HCT116 (cell line): ENCODE data around the gene CDH23. TPM values are rescaled to one million over a fixed set of nuclear protein-coding genes. Genes with fewer than 3 reads are reported as not detected.

Experiments
- ATAC-seq: fragments of 200-7000 bp; cut with Tn5 transposase; 2 replicates; pipeline ENCODE4 v1.9.1; 2020; ENCODE audit warnings: mild to moderate bottlenecking, moderate library complexity
- BruUV-seq: library from RNA; stranded (reverse); fragments of 400-500 nt; replicated peaks from 2 replicates; lab custom pipeline; 2021; lab: Mats Ljungman, UMichigan
- CTCF ChIA-PET: fragments of 300-600 bp; sonication (Branson Sonifier 250); formaldehyde crosslinking; loops from one replicate; lab custom pipeline; 2021; ENCODE audit warnings: antibody characterized with exemption; lab: Charles Lee
- POLR2A ChIA-PET: fragments of 300-600, 350-600 bp; sonication (Branson Sonifier 250); formaldehyde crosslinking; loops from one replicate; lab custom pipeline; 2021; ENCODE audit warnings: antibody characterized with exemption; lab: Charles Lee
- RAD21 ChIA-PET, 2 experiments: fragments of 300-600 bp; sonication (Branson Sonifier 250); formaldehyde crosslinking; loops; one replicate each; lab custom pipeline; 2023; ENCODE audit warnings: low total read pairs in 2 of 2; ENCODE audit not compliant: uncharacterized antibody in 2 of 2, unreplicated experiment in 2 of 2, low non-redundant PET in 1 of 2; lab: Charles Lee
- DNase-seq: peaks from one replicate; pipeline ENCODE4 v3.0.0-alpha.2; 2010; ENCODE audit warnings: low read depth, low spot score
- H2AFZ ChIP-seq: fragments of 200-600 bp; shearing (Covaris generic), sonication (generic); 2 replicates; pipeline ENCODE4 v1.6.1; 2017; ENCODE audit warnings: low read depth, mixed run types, mixed read lengths, antibody characterized with exemption, low read length; ENCODE audit not compliant: poor library complexity, severe bottlenecking
- H3K27ac ChIP-seq: 2 replicates; pipeline ENCODE4 v1.5.1; 2012; ENCODE audit warnings: low read depth, low read length
- H3K27me3 ChIP-seq: fragments of 200-600 bp; sonication (generic); 2 replicates; pipeline ENCODE4 v1.6.1; 2016; ENCODE audit warnings: mixed run types, low read length, mixed read lengths; ENCODE audit not compliant: insufficient read depth
- H3K36me3 ChIP-seq, 2 experiments: fragments of 200-500 bp in 1 of 2; fragments of 200-600 bp in 1 of 2; sonication (Bioruptor generic) in 1 of 2; sonication (generic) in 1 of 2; 2 replicates each; pipeline versions ENCODE4 v1.5.1 to v1.6.1; 2014 to 2016; ENCODE audit warnings: low read length in 2 of 2, inconsistent platforms in 1 of 2, mixed read lengths in 1 of 2, mixed run types in 1 of 2; ENCODE audit not compliant: insufficient read depth in 2 of 2, control insufficient read depth in 1 of 2
- H3K4me1 ChIP-seq, 2 experiments: fragments of 200-600 bp in 1 of 2; sonication (generic) in 1 of 2; 2 replicates each; pipeline versions ENCODE4 v1.5.1 to v1.6.1; 2012 to 2017; ENCODE audit warnings: low read length in 2 of 2, inconsistent platforms in 1 of 2, mild to moderate bottlenecking in 1 of 2, mixed read lengths in 1 of 2, mixed run types in 1 of 2, moderate library complexity in 1 of 2; ENCODE audit not compliant: insufficient read depth in 2 of 2, control insufficient read depth in 1 of 2
- H3K4me2 ChIP-seq: fragments of 200-600 bp; sonication (generic); 2 replicates; pipeline ENCODE4 v1.6.1; 2017; ENCODE audit warnings: mixed run types, low read length, mixed read lengths
- H3K4me3 ChIP-seq, 2 experiments: fragments of 200-600 bp in 1 of 2; sonication (generic) in 1 of 2; replicated peaks in 1 of 2; 2 replicates each; pipeline ENCODE4 v1.5.1; 2011 to 2016; ENCODE audit warnings: low read length in 2 of 2, control low read depth in 1 of 2, low read depth in 1 of 2, mild to moderate bottlenecking in 1 of 2, mixed read lengths in 1 of 2, mixed run types in 1 of 2
- H3K79me2 ChIP-seq: fragments of 200-600 bp; sonication (generic); 2 replicates; pipeline ENCODE4 v1.6.1; 2017; ENCODE audit warnings: mild to moderate bottlenecking, mixed run types, low read length, moderate library complexity, mixed read lengths; ENCODE audit not compliant: insufficient read depth
- H3K9ac ChIP-seq: fragments of 200-600 bp; sonication (generic); 2 replicates; pipeline ENCODE4 v1.6.1; 2016; ENCODE audit warnings: low read length, mixed read lengths
- H3K9me2 ChIP-seq: fragments of 200-600 bp; sonication (generic), shearing (Covaris generic); 2 replicates; pipeline ENCODE4 v1.6.1; 2017; ENCODE audit warnings: mixed run types, mild to moderate bottlenecking, moderate library complexity; ENCODE audit not compliant: insufficient read depth
- H3K9me3 ChIP-seq, 2 experiments: fragments of 200-500 bp in 1 of 2; fragments of 200-600 bp in 1 of 2; sonication (Bioruptor generic) in 1 of 2; sonication (generic) in 1 of 2; 2 replicates each; pipeline ENCODE4 v1.6.1; 2014 to 2017; ENCODE audit warnings: low read length in 2 of 2, mixed read lengths in 2 of 2, inconsistent platforms in 1 of 2, low read depth in 1 of 2, mild to moderate bottlenecking in 1 of 2, mixed run types in 1 of 2, moderate library complexity in 1 of 2; ENCODE audit not compliant: control insufficient read depth in 1 of 2, insufficient read depth in 1 of 2
- H4K20me1 ChIP-seq: fragments of 200-600 bp; sonication (generic), shearing (Covaris generic); 2 replicates; pipeline ENCODE4 v1.6.1; 2017; ENCODE audit warnings: mixed run types, mild to moderate bottlenecking, moderate library complexity; ENCODE audit not compliant: insufficient read depth
- CBX3 ChIP-seq: IDR thresholded peaks from 2 replicates; pipeline ENCODE4 v1.6.1; 2012; ENCODE audit warnings: low read depth
- CEBPB ChIP-seq: IDR thresholded peaks from 2 replicates; pipeline ENCODE4 v1.6.1; 2012; ENCODE audit warnings: low read depth
- EGR1 ChIP-seq: IDR thresholded peaks from 2 replicates; pipeline ENCODE4 v1.6.1; 2012; ENCODE audit warnings: low read depth
- ELF1 ChIP-seq: IDR thresholded peaks from 2 replicates; pipeline ENCODE4 v1.6.1; 2012; ENCODE audit warnings: low read depth, borderline replicate concordance
- POLR2A ChIP-seq: IDR thresholded peaks from 2 replicates; pipeline ENCODE4 v1.7.0; 2011; ENCODE audit warnings: borderline replicate concordance; ENCODE audit not compliant: insufficient read depth, insufficient read length; ENCODE audit errors: extremely low read depth
- SP1 ChIP-seq: IDR thresholded peaks from 2 replicates; pipeline ENCODE4 v1.6.1; 2012; ENCODE audit warnings: low read depth
- TCF7L2 ChIP-seq: IDR thresholded peaks from 2 replicates; pipeline ENCODE4 v1.7.0; 2011; ENCODE audit warnings: borderline replicate concordance, inconsistent platforms; ENCODE audit not compliant: insufficient read depth, insufficient read length; ENCODE audit errors: extremely low read depth
- ZNF274 ChIP-seq: fragments of 200-500 bp; sonication (Bioruptor generic); IDR thresholded peaks from 2 replicates; pipeline ENCODE4 v1.6.1; 2014; ENCODE audit warnings: mild to moderate bottlenecking, low read depth, low read length, inconsistent platforms
- intact Hi-C: fragments of 100-400 bp; cut with micrococcal nuclease; formaldehyde crosslinking; loops from 2 replicates; pipeline ENCODE4 v1.10.0; 2022
- total RNA-seq: library from RNA; stranded (reverse); gene quantifications from one replicate; pipeline ENCODE4 v1.2.1, GENCODE V29; 2021; ENCODE audit not compliant: unreplicated experiment
- TF ChIP-seq, protein P1 (sequence below): IDR thresholded peaks from 2 replicates; pipeline ENCODE4 v1.6.1; 2012; ENCODE audit warnings: low read depth
- TF ChIP-seq, protein P2 (sequence below): IDR thresholded peaks from 2 replicates; pipeline ENCODE4 v1.6.1; 2012

The CDH23 gene
- total RNA-seq, 1 experiment from 2014 or later, result not detected

DNA sequence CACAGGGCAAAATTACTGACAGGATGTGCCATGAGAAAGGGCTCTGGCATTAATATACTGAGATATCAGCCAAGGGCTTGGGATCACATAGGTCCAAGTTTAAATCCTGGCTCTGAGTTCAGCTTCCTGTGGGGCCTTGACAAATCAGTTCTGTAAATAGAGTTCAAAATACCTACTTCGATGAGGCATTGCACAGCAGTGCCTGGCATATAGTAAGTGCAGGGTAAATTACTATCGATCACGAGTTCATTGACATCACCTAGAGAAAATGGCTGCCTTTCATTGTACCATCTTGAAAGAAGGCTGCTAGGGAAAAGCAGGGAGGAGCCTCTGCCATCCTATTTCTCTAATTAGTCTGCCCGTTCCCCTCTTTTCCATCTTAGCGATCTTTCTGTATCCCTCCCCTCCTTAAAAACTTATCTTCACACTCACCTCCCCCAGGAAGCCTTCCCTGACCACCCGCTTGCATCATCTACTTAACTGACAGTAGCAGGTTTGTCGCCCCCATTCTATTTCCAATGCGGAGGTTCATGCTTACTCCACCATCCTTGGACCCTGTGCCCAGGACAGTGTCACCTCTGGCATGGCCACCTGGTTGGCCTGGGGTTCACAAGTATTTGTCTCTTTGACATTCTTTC lies 198.3 kb downstream of the CDH23 start (continued):
- no peak for TF ChIP-seq CEBPB
- no peak for TF ChIP-seq POLR2A
- TF ChIP-seq CBX3, result no peak
- no peak for TF ChIP-seq SP1

DNA sequence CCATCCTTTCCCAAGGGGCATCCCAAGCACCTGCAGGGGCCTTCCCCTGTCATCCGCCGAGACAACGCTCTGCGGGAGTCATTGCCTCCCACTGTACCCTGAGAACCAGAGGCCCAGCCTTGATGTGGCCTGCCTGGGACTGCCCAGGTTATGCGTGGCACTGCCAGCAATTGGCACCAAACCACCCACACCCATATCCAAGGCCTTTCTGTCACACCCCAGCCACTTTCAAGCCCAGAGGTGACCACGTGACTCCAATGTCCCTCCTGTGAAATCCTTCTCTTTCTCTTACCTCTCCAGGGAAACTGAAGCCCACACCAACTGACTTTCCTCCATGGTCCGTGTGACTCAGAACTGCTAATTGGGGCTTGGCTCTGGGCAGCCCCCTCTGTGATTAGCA lies 198.9 kb downstream of the CDH23 start:
- Histone ChIP-seq H3K9ac (no peak overlapping the region), H3K9me2 (no peaks in the 10 kb centered on the region), H3K4me1 (peaks cover 0 to 2% of the 10 kb centered on the region in 2 experiments; a peak in 3 of 4 replicates), H3K4me3 (no peak overlapping the region), H4K20me1 (no peaks in the 10 kb centered on the region), H3K4me2 (no peak overlapping the region), H3K79me2 (no peaks in the 10 kb centered on the region), H3K9me3 (no peaks in the 10 kb centered on the region), H3K27me3 (peaks cover 8% of the 10 kb centered on the region), H3K36me3 (no peaks in the 10 kb centered on the region), H3K27ac (no peak overlapping the region), H2AFZ (no peak overlapping the region)
- no peak for ATAC-seq
- BruUV-seq, result no TSS peak
- ChIA-PET POLR2A (no interaction called here), RAD21 (no interaction called here), CTCF (no interaction called here)
- intact Hi-C loops, result no loop called here
- TF ChIP-seq TCF7L2 (no peak), ZNF274 (no peak), EGR1 (no peak), SP1 (no peak), ELF1 (no peak)
- TF ChIP-seq, protein P1, sequence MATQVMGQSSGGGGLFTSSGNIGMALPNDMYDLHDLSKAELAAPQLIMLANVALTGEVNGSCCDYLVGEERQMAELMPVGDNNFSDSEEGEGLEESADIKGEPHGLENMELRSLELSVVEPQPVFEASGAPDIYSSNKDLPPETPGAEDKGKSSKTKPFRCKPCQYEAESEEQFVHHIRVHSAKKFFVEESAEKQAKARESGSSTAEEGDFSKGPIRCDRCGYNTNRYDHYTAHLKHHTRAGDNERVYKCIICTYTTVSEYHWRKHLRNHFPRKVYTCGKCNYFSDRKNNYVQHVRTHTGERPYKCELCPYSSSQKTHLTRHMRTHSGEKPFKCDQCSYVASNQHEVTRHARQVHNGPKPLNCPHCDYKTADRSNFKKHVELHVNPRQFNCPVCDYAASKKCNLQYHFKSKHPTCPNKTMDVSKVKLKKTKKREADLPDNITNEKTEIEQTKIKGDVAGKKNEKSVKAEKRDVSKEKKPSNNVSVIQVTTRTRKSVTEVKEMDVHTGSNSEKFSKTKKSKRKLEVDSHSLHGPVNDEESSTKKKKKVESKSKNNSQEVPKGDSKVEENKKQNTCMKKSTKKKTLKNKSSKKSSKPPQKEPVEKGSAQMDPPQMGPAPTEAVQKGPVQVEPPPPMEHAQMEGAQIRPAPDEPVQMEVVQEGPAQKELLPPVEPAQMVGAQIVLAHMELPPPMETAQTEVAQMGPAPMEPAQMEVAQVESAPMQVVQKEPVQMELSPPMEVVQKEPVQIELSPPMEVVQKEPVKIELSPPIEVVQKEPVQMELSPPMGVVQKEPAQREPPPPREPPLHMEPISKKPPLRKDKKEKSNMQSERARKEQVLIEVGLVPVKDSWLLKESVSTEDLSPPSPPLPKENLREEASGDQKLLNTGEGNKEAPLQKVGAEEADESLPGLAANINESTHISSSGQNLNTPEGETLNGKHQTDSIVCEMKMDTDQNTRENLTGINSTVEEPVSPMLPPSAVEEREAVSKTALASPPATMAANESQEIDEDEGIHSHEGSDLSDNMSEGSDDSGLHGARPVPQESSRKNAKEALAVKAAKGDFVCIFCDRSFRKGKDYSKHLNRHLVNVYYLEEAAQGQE, result no peak
- TF ChIP-seq, protein P2, sequence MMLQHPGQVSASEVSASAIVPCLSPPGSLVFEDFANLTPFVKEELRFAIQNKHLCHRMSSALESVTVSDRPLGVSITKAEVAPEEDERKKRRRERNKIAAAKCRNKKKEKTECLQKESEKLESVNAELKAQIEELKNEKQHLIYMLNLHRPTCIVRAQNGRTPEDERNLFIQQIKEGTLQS, result no peak
- no peak for DNase-seq
